ENCODE results near the gene SPACA7.

SPACA7 gene

DNA sequence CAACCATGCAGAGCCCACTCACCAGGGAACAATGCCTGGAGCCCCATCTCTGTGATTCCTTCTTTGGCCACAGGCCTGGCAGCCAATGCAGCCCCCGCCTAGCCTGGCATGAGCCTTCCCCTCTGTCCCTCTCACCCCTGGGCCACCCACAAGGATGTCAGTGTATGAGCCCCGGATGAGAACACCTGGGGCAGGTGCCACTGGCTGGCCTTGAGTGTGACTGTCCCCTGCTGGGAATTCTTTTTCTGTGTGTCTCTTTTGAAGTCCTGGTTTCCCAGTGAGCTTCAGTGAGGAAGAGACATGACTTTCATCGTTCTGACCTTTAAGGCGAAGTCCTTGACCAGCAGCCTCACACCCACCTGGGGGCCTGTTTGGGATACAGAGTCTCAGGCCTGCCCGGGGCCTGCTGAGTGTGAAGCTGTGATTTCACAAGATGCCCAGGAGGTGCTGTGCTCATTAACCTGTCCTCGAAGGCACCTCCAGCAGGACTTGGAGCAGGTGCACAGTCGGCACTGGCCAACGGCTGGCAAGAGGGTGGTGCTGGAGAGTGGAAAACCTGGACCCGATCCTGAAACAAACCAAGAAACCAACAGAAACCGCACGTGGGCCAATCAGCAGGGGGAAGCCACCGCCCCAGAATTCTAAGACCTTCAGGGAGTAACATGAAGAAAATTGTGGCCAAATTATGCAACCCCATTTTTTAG lies 27.4 kb upstream of the SPACA7 start:
- Histone ChIP-seq H3K79me2 (ENCODE audit: insufficient read depth, low read length) (no peaks in the 10 kb centered on the region), H3K9me2 (replicated peaks; ENCODE audit: insufficient read depth, low read length) (no peaks in the 10 kb centered on the region), H3F3A (ENCODE audit: insufficient read depth) (no peaks in the 10 kb centered on the region), H2AFZ (ENCODE audit: low read depth, low read length, severe bottlenecking) (no peak overlapping the region), H3K27ac (ENCODE audit: low read depth, low read length) (no peak overlapping the region), H3K9me3 (ENCODE audit: insufficient read depth, low read length) (no peaks in the 10 kb centered on the region), H3K36me3 (ENCODE audit: low read length) (no peaks in the 10 kb centered on the region), H3K4me2 (ENCODE audit: low read depth, low read length, poor library complexity, severe bottlenecking) (no peak overlapping the region), H3K9ac (ENCODE audit: low read length) (no peak overlapping the region), H3K4me3 (ENCODE audit: insufficient read depth, low read length, poor library complexity, severe bottlenecking) (no peak overlapping the region), H4K20me1 (ENCODE audit: low read depth, low read length) (no peaks in the 10 kb centered on the region), H3K27me3 (ENCODE audit: low read length) (no peaks in the 10 kb centered on the region)
- TF ChIP-seq CTCF (IDR thresholded peaks at IDR 0.05; ENCODE audit: insufficient read depth, low read length, poor library complexity, severe bottlenecking) (no peak), EZH2phosphoT487 (conservative IDR thresholded peaks at IDR 0.05; ENCODE audit: low read length) (no peak)

DNA sequence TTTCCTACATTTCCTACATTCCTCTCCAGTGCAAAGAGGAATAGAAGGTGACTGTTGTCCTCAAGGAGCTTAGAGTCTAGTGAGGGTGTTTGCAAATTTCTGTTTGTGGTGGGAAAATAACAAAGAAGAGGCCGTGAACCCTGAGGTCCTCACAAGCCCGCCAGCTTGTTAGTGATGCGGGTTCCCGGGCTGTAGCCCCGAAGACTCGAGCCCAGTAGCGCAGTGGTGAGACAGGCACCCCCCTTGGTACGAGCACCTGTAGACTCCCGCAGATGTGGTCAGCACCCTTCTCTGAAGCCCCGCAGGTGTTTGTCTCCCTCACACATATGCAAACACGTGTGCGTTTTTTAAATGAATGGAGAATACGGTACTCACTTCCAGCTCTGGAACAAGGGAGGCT lies 26.5 kb upstream of the SPACA7 start:
- Histone ChIP-seq H3K4me2 (ENCODE audit: low read depth, low read length, poor library complexity, severe bottlenecking) (no peak overlapping the region), H3K9me3 (ENCODE audit: insufficient read depth, low read length) (no peaks in the 10 kb centered on the region)

DNA sequence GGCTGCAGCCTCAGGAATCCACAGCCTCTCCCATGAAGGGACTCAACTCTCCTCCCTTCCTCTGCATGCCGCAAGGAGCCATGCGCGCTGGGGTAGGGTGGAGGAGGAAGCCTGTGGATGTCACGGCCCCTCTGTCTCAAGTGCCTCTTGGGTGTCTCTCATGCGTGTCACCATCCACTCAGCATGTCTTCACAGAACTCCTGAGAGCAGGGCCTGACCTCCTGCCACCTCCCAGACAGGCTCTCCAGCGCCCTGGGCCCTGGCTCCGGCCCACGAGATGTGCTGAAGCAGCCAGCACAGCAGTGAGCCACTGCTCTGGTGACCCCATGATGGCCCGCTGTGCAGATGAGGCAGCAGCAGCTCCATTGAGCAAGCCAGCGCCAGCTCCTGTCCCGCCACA lies 25.9 kb upstream of the SPACA7 start:
- H3F3A ChIP-seq (ENCODE audit: insufficient read depth) = no peaks in the 10 kb centered on the region
- no peaks in the 10 kb centered on the region for H3K9me2 ChIP-seq (replicated peaks; ENCODE audit: insufficient read depth, low read length)
- no peak overlapping the region for H3K4me3 ChIP-seq (ENCODE audit: insufficient read depth, low read length, poor library complexity, severe bottlenecking)
- H3K27ac ChIP-seq (ENCODE audit: low read depth, low read length) = no peak overlapping the region
- no peak overlapping the region for H2AFZ ChIP-seq (ENCODE audit: low read depth, low read length, severe bottlenecking)
- H3K27me3 ChIP-seq (ENCODE audit: low read length) = no peaks in the 10 kb centered on the region
- no peaks in the 10 kb centered on the region for H3K79me2 ChIP-seq (ENCODE audit: insufficient read depth, low read length)
- H3K36me3 ChIP-seq (ENCODE audit: low read length) = no peaks in the 10 kb centered on the region
- TF ChIP-seq EZH2phosphoT487 (conservative IDR thresholded peaks at IDR 0.05; ENCODE audit: low read length) = no peak
- TF ChIP-seq CTCF (IDR thresholded peaks at IDR 0.05; ENCODE audit: insufficient read depth, low read length, poor library complexity, severe bottlenecking) = no peak
- no peak overlapping the region for H3K9ac ChIP-seq (ENCODE audit: low read length)
- H4K20me1 ChIP-seq (ENCODE audit: low read depth, low read length) = no peaks in the 10 kb centered on the region
- no peak overlapping the region for H3K4me2 ChIP-seq (ENCODE audit: low read depth, low read length, poor library complexity, severe bottlenecking)
- no peaks in the 10 kb centered on the region for H3K9me3 ChIP-seq (ENCODE audit: insufficient read depth, low read length)

More for the DNA sequence above, 26.5 kb upstream of the SPACA7 start:
- Histone ChIP-seq H3K27ac (ENCODE audit: low read depth, low read length) (no peak overlapping the region), H3K9ac (ENCODE audit: low read length) (no peak overlapping the region), H3K4me3 (ENCODE audit: insufficient read depth, low read length, poor library complexity, severe bottlenecking) (no peak overlapping the region), H4K20me1 (ENCODE audit: low read depth, low read length) (no peaks in the 10 kb centered on the region), H3K27me3 (ENCODE audit: low read length) (no peaks in the 10 kb centered on the region), H3K9me2 (replicated peaks; ENCODE audit: insufficient read depth, low read length) (no peaks in the 10 kb centered on the region), H3K36me3 (ENCODE audit: low read length) (no peaks in the 10 kb centered on the region), H2AFZ (ENCODE audit: low read depth, low read length, severe bottlenecking) (no peak overlapping the region), H3F3A (ENCODE audit: insufficient read depth) (no peaks in the 10 kb centered on the region), H3K79me2 (ENCODE audit: insufficient read depth, low read length) (no peaks in the 10 kb centered on the region)
- TF ChIP-seq CTCF (IDR thresholded peaks at IDR 0.05; ENCODE audit: insufficient read depth, low read length, poor library complexity, severe bottlenecking) (no peak), EZH2phosphoT487 (conservative IDR thresholded peaks at IDR 0.05; ENCODE audit: low read length) (no peak)

Data from SU-DHL-6 (cell line).